ENCODE results near the gene TTC39B. TPM values are rescaled to one million over a fixed set of nuclear protein-coding genes. Genes with fewer than 3 reads are reported as not detected.
"Not testable (repeated sequence)": the region's sequence is repeated elsewhere in the genome, so short reads cannot be mapped to it uniquely, and the experiment has no call there.

The TTC39B gene
- total RNA-seq, 6 experiments from 2014 or later: 4.6 to 6.1 (median 5.8) TPM

DNA sequence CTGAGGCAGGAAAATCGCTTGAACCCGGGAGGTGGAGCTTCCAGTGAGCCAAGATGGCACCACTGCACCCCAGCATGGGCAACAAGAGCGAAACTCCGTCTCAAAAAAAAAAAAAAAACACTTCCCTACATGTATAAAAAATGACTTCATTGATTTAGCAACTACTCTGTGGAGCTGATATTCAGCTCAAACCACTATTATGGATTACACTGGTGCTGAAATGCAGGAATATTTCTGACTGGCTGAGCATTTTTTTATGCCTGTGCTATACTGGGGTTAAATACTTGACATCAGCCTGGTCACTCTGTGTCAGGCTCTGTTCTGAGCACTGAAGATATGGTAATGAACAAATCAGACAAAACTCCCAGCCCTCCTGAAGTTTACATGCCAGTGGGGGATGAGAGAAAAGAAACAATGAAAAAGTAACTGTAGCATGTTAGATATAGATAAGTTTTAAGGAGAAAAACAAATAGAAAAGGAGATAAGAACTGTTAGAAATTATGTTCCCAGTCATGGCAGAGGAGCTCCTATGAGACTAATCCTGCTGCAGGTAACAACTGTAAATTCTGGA, 22.6 kb upstream of the TTC39B start:
- TF ChIP-seq, protein P1, sequence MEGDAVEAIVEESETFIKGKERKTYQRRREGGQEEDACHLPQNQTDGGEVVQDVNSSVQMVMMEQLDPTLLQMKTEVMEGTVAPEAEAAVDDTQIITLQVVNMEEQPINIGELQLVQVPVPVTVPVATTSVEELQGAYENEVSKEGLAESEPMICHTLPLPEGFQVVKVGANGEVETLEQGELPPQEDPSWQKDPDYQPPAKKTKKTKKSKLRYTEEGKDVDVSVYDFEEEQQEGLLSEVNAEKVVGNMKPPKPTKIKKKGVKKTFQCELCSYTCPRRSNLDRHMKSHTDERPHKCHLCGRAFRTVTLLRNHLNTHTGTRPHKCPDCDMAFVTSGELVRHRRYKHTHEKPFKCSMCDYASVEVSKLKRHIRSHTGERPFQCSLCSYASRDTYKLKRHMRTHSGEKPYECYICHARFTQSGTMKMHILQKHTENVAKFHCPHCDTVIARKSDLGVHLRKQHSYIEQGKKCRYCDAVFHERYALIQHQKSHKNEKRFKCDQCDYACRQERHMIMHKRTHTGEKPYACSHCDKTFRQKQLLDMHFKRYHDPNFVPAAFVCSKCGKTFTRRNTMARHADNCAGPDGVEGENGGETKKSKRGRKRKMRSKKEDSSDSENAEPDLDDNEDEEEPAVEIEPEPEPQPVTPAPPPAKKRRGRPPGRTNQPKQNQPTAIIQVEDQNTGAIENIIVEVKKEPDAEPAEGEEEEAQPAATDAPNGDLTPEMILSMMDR (IDR thresholded peaks at IDR 0.05): no peak
- peaks cover 1% of the 10 kb centered on the region for H3K27me3 Mint-ChIP-seq (ENCODE audit: insufficient read depth)
- H3K27ac Mint-ChIP-seq: no peak overlapping the region
- no peaks in the 10 kb centered on the region for H3K4me1 Mint-ChIP-seq (ENCODE audit: low read depth)
- DNase-seq: no peak
- H3K36me3 Mint-ChIP-seq (ENCODE audit: low read depth): no peaks in the 10 kb centered on the region; the same call in 1 of the 2 replicates
- H3K9me3 Mint-ChIP-seq: no peaks in the 10 kb centered on the region
- H3K4me3 Mint-ChIP-seq: no peak overlapping the region

DNA sequence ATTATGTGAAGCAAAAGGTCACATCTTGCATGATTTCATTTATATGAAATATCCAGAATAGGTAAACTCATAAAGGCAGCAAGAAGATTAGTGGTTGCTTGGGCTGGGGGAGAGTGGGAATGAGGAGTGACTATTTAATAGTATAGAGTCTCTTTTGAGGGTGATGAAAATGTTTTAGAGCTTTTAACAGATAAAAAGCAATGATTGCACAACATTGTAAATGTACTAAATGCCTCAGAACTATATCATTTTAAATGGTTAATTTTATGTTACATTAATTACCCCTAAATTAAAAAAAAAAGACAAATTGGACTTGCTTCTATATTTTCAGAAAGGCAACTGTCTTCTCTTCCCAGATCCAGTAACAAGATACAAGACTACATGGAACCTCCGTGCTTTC, 21.9 kb upstream of the TTC39B start:
- no peaks in the 10 kb centered on the region; the same call in 1 of the 2 replicates for H3K36me3 Mint-ChIP-seq (ENCODE audit: low read depth)
- no peak overlapping the region for H3K4me3 Mint-ChIP-seq
- H3K4me1 Mint-ChIP-seq (ENCODE audit: low read depth): no peaks in the 10 kb centered on the region
- H3K27ac Mint-ChIP-seq: no peak overlapping the region
- H3K9me3 Mint-ChIP-seq: peaks cover 4% of the 10 kb centered on the region; the same call in 1 of the 2 replicates
- peaks cover 2% of the 10 kb centered on the region for H3K27me3 Mint-ChIP-seq (ENCODE audit: insufficient read depth)
- TF ChIP-seq, protein P1 (IDR thresholded peaks at IDR 0.05): no peak
- DNase-seq: no peak

DNA sequence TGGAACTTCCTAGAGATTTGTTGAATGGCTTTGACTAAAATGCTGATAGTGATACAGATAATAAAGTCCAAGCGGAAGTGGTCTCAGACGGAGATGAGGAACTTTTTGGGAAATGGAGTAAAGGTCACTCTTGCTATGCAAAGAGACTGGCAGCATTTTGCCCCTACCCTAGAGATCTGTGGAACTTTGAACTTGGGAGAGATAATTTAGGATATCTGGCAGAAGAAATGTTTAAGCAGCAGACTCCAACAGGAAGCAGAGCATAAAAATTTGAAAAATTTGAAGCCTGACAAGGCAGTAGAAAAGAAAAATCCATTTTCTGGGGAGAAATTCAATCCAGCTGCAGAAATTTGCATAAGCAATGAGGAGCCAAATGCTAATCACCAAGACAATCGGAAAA, 15.7 kb upstream of the TTC39B start:
- not testable (repeated sequence) for H3K27me3 Mint-ChIP-seq (ENCODE audit: insufficient read depth); H3K27ac Mint-ChIP-seq; H3K9me3 Mint-ChIP-seq; DNase-seq; H3K4me3 Mint-ChIP-seq; H3K4me1 Mint-ChIP-seq (ENCODE audit: low read depth); H3K36me3 Mint-ChIP-seq (ENCODE audit: low read depth)

DNA sequence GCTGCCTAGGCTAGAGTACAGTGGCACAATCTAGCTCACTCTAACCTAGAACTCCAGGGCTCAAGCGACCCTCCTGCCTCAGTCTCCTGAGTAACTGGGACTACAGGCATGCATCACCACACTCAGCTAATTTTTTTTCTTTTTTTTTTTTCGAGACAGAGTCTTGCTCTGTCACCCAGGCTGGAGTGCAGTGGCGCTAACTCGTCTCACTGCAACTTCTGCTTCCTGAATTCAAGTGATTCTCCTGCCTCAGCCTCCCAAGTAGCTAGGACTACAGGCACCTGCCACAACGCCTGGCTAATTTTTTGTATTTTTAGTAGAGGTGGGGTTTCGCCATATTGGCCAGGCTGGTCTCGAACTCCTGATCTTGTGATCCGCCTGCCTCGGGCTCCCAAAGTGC, 12.6 kb upstream of the TTC39B start:
- peaks cover 14% of the 10 kb centered on the region for H3K4me1 Mint-ChIP-seq (ENCODE audit: low read depth)
- not testable (repeated sequence) for H3K4me3 Mint-ChIP-seq; H3K27ac Mint-ChIP-seq; H3K9me3 Mint-ChIP-seq; H3K27me3 Mint-ChIP-seq (ENCODE audit: insufficient read depth); H3K36me3 Mint-ChIP-seq (ENCODE audit: low read depth); DNase-seq

DNA sequence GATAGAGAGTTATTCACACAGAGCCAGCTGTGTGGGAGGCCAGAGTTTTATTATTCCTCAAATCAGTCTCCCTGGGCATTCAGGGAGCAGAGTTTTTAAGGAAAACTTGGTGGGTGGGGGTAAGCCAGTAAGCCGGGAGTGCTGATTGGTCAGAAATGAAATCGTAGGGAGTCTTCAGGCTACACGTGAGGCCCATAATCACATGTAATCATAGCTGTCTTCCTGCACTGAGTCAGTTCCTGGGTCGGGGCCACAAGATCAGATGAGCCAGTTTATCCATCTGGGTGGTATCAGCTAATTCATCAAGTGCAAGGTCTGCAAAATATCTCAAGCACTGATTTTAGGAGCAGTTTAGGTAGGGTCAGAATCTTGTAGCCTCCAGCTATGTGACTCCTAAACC, 10.8 kb upstream of the TTC39B start:
- Mint-ChIP-seq H3K9me3 (peaks cover 8% of the 10 kb centered on the region), H3K27ac (no peak overlapping the region), H3K36me3 (ENCODE audit: low read depth) (peaks cover 5% of the 10 kb centered on the region; the same call in 1 of the 2 replicates), H3K4me1 (ENCODE audit: low read depth) (peaks cover 14% of the 10 kb centered on the region), H3K27me3 (ENCODE audit: insufficient read depth) (peaks cover 3% of the 10 kb centered on the region), H3K4me3 (no peak overlapping the region)
- peak; percentile 6 for DNase-seq
- TF ChIP-seq, protein P1 (IDR thresholded peaks at IDR 0.05): no peak

DNA sequence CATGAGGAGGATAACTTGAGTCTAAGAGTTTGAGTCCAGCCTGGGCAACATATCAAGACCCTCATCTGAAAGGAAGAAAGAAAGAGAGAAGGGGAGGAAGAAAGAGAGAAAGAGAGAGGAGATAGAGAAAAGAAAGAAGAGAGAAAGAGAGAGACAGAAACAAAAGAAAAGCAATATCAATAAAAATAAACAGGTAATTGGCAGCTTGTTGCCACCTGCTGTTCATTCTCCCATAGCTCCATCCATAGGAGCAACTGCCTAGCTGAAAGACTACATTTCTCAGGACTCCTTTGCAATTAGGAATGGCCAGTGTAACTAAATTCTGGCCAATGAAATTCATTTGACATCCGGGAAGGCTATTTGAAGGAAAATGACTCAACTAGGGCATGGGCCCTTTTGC, 4.6 kb upstream of the TTC39B start:
- H3K4me1 Mint-ChIP-seq (ENCODE audit: low read depth): peaks cover 22% of the 10 kb centered on the region
- no peak for DNase-seq
- peaks cover 4% of the 10 kb centered on the region; the same call in 1 of the 2 replicates for H3K9me3 Mint-ChIP-seq
- no peak overlapping the region for H3K27ac Mint-ChIP-seq
- TF ChIP-seq, protein P1 (IDR thresholded peaks at IDR 0.05): no peak
- H3K4me3 Mint-ChIP-seq: no peak overlapping the region
- peaks cover 5% of the 10 kb centered on the region; the same call in 1 of the 2 replicates for H3K36me3 Mint-ChIP-seq (ENCODE audit: low read depth)
- H3K27me3 Mint-ChIP-seq (ENCODE audit: insufficient read depth): no peaks in the 10 kb centered on the region; the same call in 1 of the 2 replicates

Data from HFFc6 (cell line).